CD4-positive, alpha-beta T cell (primary cell): Measurements from ENCODE around the gene FERMT2. TPM values are rescaled to one million over a fixed set of nuclear protein-coding genes. Genes with fewer than 3 reads are reported as not detected.

Source experiments
- ATAC-seq: fragments of 200-7000 bp; cut with Tn5 transposase; one replicate; pipeline ENCODE4 v1.10.0; 2022; ENCODE audit warnings: mild to moderate bottlenecking; ENCODE audit not compliant: poor library complexity
- CTCF ChIA-PET: fragments of 350-600 bp; sonication (Branson Sonifier 250); formaldehyde crosslinking; loops from one replicate; lab custom pipeline; 2021; ENCODE audit warnings: antibody characterized with exemption, inconsistent platforms; lab: Charles Lee
- POLR2A ChIA-PET: fragments of 350-600 bp; sonication (Branson Sonifier 250); formaldehyde crosslinking; loops from one replicate; lab custom pipeline; 2021; ENCODE audit warnings: antibody characterized with exemption, inconsistent platforms; lab: Charles Lee
- DNase-seq, 14 experiments: peaks; one replicate each; pipeline ENCODE4 v3.0.0-alpha.2; 2013 to 2020; ENCODE audit warnings: mixed read lengths in 2 of 14
- H3K27ac ChIP-seq, 2 donors: one replicate each; pipeline versions ENCODE4 v1.5.1 to v1.7.0; 2013; ENCODE audit warnings: low read length in 2 of 2, low read depth in 1 of 2, mild to moderate bottlenecking in 1 of 2
- H3K27me3 ChIP-seq, 2 experiments: 1 replicate in 1 of 2; 2 replicates in 1 of 2; pipeline versions ENCODE4 v1.6.1 to v1.7.0; 2013; ENCODE audit warnings: low read length in 2 of 2, control low read depth in 1 of 2, mild to moderate bottlenecking in 1 of 2, moderate library complexity in 1 of 2; ENCODE audit not compliant: insufficient read depth in 2 of 2, control insufficient read depth in 1 of 2
- H3K36me3 ChIP-seq: one replicate; pipeline ENCODE4 v1.6.1; 2013; ENCODE audit warnings: low read length, control low read depth; ENCODE audit not compliant: insufficient read depth
- H3K4me1 ChIP-seq: one replicate; pipeline ENCODE4 v1.6.1; 2013; ENCODE audit warnings: low read length, control low read depth; ENCODE audit not compliant: insufficient read depth
- H3K4me3 ChIP-seq: one replicate; pipeline ENCODE4 v1.5.1; 2013; ENCODE audit warnings: mild to moderate bottlenecking, low read length, moderate library complexity
- H3K9me3 ChIP-seq, 2 experiments: 1 replicate in 1 of 2; 2 replicates in 1 of 2; pipeline versions ENCODE4 v1.6.1 to v1.7.0; 2013; ENCODE audit warnings: low read length in 2 of 2, mild to moderate bottlenecking in 2 of 2, control low read depth in 1 of 2, moderate library complexity in 1 of 2; ENCODE audit not compliant: control insufficient read depth in 1 of 2, insufficient read depth in 1 of 2
- H3K27ac Mint-ChIP-seq: one replicate; pipeline ENCODE4 v1.8.0; 2020; ENCODE audit warnings: mixed read lengths
- H3K27me3 Mint-ChIP-seq: one replicate; pipeline ENCODE4 v1.8.0; 2021; ENCODE audit warnings: mixed read lengths
- H3K36me3 Mint-ChIP-seq: one replicate; pipeline ENCODE4 v1.8.0; 2021; ENCODE audit warnings: low read depth, mixed read lengths
- H3K4me1 Mint-ChIP-seq: one replicate; pipeline ENCODE4 v1.8.0; 2021; ENCODE audit warnings: low read depth, mixed read lengths
- H3K4me3 Mint-ChIP-seq: one replicate; pipeline ENCODE4 v1.8.0; 2020; ENCODE audit warnings: mild to moderate bottlenecking, mixed read lengths
- H3K9me3 Mint-ChIP-seq: one replicate; pipeline ENCODE4 v1.8.0; 2020; ENCODE audit warnings: mixed read lengths
- CTCF ChIP-seq: fragments of 200-600 bp; IDR thresholded peaks from one replicate; pipeline ENCODE4 v1.8.0; 2022; ENCODE audit warnings: antibody characterized with exemption, mild to moderate bottlenecking
- intact Hi-C, 2 experiments: fragments of 100-400 bp; cut with DNase I in 1 of 2; cut with micrococcal nuclease in 1 of 2; formaldehyde crosslinking; loops; one replicate each; pipeline versions ENCODE4 v1.15.1 to v1.9.0; 2023 to 2025; cut with DNase I, micrococcal nuclease
- polyA plus RNA-seq, 2 donors: library from polyadenylated mRNA; unstranded; fragments of 120-200 nt; gene quantifications; one replicate each; pipeline ENCODE4 v1.2.1, GENCODE V29; 2013
- total RNA-seq, 174 experiments: library from RNA in 2 of 174; stranded (reverse) in 2 of 174; gene quantifications; one replicate each; pipeline ENCODE4 v1.2.3 and lab custom pipeline; 2021 to 2026

FERMT2 gene
- total RNA-seq = under 1 TPM; 0.44 to 0.61 TPM
- polyA plus RNA-seq (2013, experiment 1 of 2) = 0.18 TPM
- 1.9 TPM for polyA plus RNA-seq (2013, experiment 2 of 2)
- 0.13 to 9.9 (median 1.3) reads per million in 172 experiments for total RNA-seq (lab: John Stamatoyannopoulos, UW)

GRCh38 chr14:52950898-52951680, at the start of gene FERMT2:
Gene FERMT2 (minus strand): TSS chr14:52951050. CDS start chr14:52950568, 482 bp downstream.
- intact Hi-C loops = loop anchor here (2.0 to 5.0 kb wide), 2 partner anchors 32 to 34 kb away; no protein-coding TSS in a partner anchor
- H3K9me3 ChIP-seq = peaks cover 0 to 3% of the 10 kb centered on the region in 2 experiments

GRCh38 chr14:52998376-52999015, 47.6 kb upstream of the FERMT2 start:
- DNase-seq = no peak
- no peak overlapping the region for H3K27ac Mint-ChIP-seq
- intact Hi-C loops = no loop called here
- ChIA-PET POLR2A (no interaction called here), CTCF (no interaction called here)
- H3K36me3 Mint-ChIP-seq = no peaks in the 10 kb centered on the region
- no peaks in the 10 kb centered on the region for H3K4me1 Mint-ChIP-seq
- no peak overlapping the region for H3K4me3 Mint-ChIP-seq
- H3K27ac ChIP-seq = no peak overlapping the region
- H3K36me3 ChIP-seq = no peaks in the 10 kb centered on the region
- no peak overlapping the region for H3K4me3 ChIP-seq
- H3K27me3 ChIP-seq = no peaks in the 10 kb centered on the region
- H3K9me3 Mint-ChIP-seq = no peaks in the 10 kb centered on the region
- no peak for TF ChIP-seq CTCF
- no peaks in the 10 kb centered on the region for H3K4me1 ChIP-seq
- H3K27me3 Mint-ChIP-seq = peaks cover 17% of the 10 kb centered on the region
- no peaks in the 10 kb centered on the region for H3K9me3 ChIP-seq
- no peak for ATAC-seq

More at GRCh38 chr14:52950898-52951680, at the start of gene FERMT2:
- ATAC-seq (peak; percentile 30), DNase-seq (peak in 5 of 14 experiments; percentile 31 to 37 (median 34))
- peaks cover 22% of the 10 kb centered on the region for H3K4me1 Mint-ChIP-seq
- peak within 1 kb of the TSS; percentile 51 for H3K4me3 ChIP-seq
- H3K36me3 ChIP-seq = no peaks in the 10 kb centered on the region
- peak within 1 kb of the TSS; percentile 72 for H3K4me3 Mint-ChIP-seq
- H3K4me1 ChIP-seq = peaks cover 19% of the 10 kb centered on the region
- peaks cover 54% of the 10 kb centered on the region for H3K27me3 Mint-ChIP-seq
- ChIA-PET POLR2A (interaction anchor here (1.5 kb wide), 1 partner anchor 13 kb away, joined by 4 read pairs; no protein-coding TSS in a partner anchor), CTCF (no interaction called here)
- no peak for TF ChIP-seq CTCF
- no peaks in the 10 kb centered on the region for H3K9me3 Mint-ChIP-seq
- no peak within 1 kb of the TSS for H3K27ac Mint-ChIP-seq
- no peak within 1 kb of the TSS for H3K27ac ChIP-seq
- H3K27me3 ChIP-seq = peaks cover 37 to 59% of the 10 kb centered on the region in 2 experiments
- no peaks in the 10 kb centered on the region for H3K36me3 Mint-ChIP-seq

GRCh38 chr14:52996493-52996892, 45.6 kb upstream of the FERMT2 start:
- intact Hi-C loops = no loop called here
- H3K36me3 ChIP-seq = no peaks in the 10 kb centered on the region
- DNase-seq (no peak), ATAC-seq (no peak)
- no peak for TF ChIP-seq CTCF
- no peak overlapping the region for H3K27ac ChIP-seq
- Mint-ChIP-seq H3K4me3 (no peak overlapping the region), H3K27me3 (peaks cover 17% of the 10 kb centered on the region), H3K4me1 (no peaks in the 10 kb centered on the region), H3K36me3 (no peaks in the 10 kb centered on the region), H3K9me3 (no peaks in the 10 kb centered on the region), H3K27ac (no peak overlapping the region)
- ChIA-PET POLR2A (no interaction called here), CTCF (no interaction called here)
- H3K4me3 ChIP-seq = no peak overlapping the region
- no peaks in the 10 kb centered on the region for H3K27me3 ChIP-seq
- no peaks in the 10 kb centered on the region for H3K4me1 ChIP-seq
- no peaks in the 10 kb centered on the region for H3K9me3 ChIP-seq
